Measurements from ENCODE around the gene TIMM10. TPM values are rescaled to one million over a fixed set of nuclear protein-coding genes. Genes with fewer than 3 reads are reported as not detected.
"Not testable (repeated sequence)": the region's sequence is repeated elsewhere in the genome, so short reads cannot be mapped to it uniquely, and the experiment has no call there.

The TIMM10 gene
- total RNA-seq, 2 experiments from 2014 or later = 137 to 140 TPM

- ChIA-PET POLR2A (no interaction called here), CTCF (interaction anchor here (1.2 kb wide), 1 partner anchor 24 kb away, joined by 4 read pairs; no protein-coding TSS in a partner anchor)
These were observed 15.9 kb upstream of the TIMM10 start for GRCh38 chr11:57546451-57546850.

DNA sequence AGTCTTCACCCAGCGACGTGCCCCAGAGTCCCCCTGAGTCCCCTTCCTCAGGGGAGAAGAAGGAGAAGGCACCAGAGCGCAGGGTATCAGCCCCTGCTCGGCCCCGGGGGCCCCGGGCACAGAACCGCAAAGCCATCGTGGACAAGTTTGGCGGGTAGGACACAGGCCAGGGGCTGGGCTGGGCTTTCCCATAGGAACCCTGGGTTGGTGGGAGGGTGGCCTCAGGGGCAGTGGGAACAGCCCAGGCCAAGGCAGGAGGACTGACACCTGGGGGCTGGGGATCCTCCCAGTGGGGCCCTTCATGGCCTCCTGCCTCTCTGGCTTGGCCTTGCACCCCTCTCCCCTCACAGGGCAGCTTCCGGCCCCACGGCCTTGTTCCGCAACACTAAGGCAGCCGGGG, 15.3 kb upstream of the TIMM10 start:
- CTCF ChIA-PET = interaction anchor here (1.4 kb wide), 1 partner anchor 9 kb away, joined by 3 read pairs; no protein-coding TSS in a partner anchor

DNA sequence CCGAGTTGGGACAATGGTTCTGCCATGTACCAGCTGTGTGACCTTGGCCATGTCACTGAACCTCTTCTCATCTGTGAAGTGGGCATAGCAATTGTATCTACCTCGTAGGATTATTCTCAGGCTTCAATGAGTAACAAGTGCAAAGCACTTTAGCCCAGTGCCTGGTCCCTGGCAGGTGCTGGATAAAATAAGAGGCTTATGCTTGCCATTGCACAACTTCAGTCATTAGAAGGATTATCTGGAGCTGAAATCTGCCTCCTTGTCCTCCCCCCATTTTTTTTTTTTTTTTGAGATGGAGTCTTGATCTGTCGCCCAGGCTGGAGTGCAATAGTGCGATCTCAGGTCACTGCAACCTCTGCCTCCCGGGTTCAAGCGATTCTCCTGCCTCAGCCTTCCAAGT, 14.0 kb upstream of the TIMM10 start:
- CTCF ChIA-PET = interaction anchor here (1.4 kb wide), 1 partner anchor 11 kb away, joined by 3 read pairs; no protein-coding TSS in a partner anchor
- POLR2A ChIA-PET = interaction anchor here (0.6 kb wide), 1 partner anchor 15 kb away, joined by 3 read pairs; no protein-coding TSS in a partner anchor

More for the DNA sequence above, 15.3 kb upstream of the TIMM10 start:
- POLR2A ChIA-PET = no interaction called here

GRCh38 chr11:57543593-57543992, 13.0 kb upstream of the TIMM10 start:
- ChIA-PET POLR2A (no interaction called here), CTCF (interaction anchor here (0.8 kb wide), 1 partner anchor 51 kb away, joined by 4 read pairs; no protein-coding TSS in a partner anchor)

DNA sequence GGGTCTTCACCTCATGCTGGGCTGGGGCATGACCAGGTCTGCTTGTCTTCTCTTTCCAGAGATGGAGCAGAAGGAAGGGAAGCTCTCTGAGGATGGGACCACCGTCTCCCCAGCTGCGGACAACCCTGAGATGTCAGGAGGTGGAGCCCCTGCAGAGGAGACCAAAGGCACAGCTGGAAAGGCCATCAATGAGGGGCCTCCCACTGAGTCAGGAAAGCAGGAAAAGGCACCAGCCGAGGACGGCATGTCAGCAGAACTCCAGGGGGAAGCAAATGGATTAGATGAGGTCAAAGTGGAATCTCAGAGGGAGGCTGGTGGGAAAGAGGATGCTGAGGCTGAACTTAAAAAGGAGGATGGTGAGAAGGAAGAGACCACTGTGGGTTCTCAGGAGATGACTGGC, 12.0 kb upstream of the TIMM10 start:
- ChIA-PET POLR2A (no interaction called here), CTCF (interaction anchor here (0.6 kb wide), 1 partner anchor 37 kb away, joined by 3 read pairs; no protein-coding TSS in a partner anchor)

- ChIA-PET CTCF (interaction anchor here (1.3 kb wide), 1 partner anchor 84 kb away, joined by 3 read pairs; no protein-coding TSS in a partner anchor), POLR2A (no interaction called here)
These were observed 10.6 kb upstream of the TIMM10 start for GRCh38 chr11:57541169-57541568.

DNA sequence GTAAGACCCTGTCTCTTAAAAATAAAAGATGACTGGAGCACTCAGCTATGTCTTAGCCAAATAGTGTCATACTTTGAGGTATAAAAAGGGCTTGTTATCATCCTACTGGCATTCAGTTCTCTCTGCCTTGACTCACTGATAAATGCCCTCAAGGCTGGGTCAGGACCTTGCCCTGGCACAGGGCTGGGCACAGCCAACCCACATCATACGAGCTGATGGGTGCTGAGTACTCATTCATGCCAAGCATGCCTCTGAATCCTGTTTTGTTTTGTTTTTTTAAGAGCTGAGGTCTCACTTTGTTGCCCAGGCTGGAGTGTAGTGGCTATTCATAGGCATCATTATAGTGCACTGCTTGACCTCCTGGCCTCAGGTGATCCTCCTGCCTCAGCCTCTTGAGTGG, 8.8 kb upstream of the TIMM10 start:
- ChIA-PET POLR2A (no interaction called here), CTCF (no interaction called here)

DNA sequence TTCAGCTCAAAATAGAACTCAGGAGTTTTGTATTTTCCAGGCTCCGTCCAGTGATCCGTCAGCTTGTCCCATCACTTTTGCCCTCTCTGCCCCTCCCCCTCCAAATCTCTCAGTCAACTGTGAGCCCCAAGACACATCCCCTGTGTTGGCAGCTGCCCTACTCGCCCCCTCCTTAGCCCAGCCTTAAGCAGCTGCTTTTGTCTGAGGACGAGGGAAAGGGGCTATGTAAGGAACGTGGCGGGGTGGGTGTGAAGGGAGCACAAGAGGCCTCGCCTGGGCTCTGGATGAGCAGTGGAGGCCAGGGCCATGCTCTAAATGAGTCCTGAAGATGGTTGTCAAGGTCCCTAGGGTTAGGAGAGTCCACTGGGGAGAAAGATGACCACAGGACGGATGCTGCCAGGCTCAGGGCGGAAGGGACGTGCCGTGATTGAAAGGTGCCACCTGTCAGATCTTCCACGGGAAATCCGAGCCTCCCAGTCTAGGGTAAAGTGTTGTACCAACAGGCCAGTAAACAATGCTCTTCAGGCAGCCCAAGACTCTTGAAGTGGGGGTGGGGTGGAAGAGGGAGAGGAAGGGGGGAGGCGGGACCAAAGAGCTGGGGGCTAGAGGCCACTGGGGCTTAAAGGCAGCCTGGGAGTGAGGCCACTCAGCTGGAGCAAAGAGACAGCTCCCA, 6.5 kb upstream of the TIMM10 start, which contains the start of gene SMTNL1:
SMTNL1 (plus strand) TSS at position 649 of the 673 bp plus-strand sequence. CDS start 5,048 bp downstream, outside the sequence.
- ChIA-PET CTCF (interaction anchor here (1.1 kb wide), 1 partner anchor 44 kb away, joined by 3 read pairs; no protein-coding TSS in a partner anchor), POLR2A (no interaction called here)

DNA sequence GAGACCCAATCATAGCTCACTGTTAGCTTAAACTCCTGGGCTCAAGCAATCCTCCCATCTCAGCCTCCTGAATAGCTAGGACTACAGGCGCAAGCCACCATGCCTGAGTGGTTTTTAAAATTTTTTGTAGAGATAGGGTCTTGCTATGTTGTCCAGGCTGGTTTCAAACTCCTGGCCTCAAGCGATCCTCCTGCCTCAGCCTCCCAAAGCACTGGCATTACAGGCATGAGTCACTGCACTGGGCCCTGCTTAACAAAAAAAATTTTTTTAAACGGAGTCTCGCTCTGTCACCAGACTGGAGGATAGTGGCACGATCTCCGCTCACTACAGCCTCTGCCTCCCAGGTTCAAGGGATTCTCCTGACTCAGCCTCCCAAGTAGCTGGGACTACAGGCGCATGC, 3.9 kb upstream of the TIMM10 start:
- CTCF ChIA-PET = interaction anchor here (1.7 to 1.9 kb wide), 2 partner anchors 34 to 41 kb away, joined by 4 read pairs; partner anchors contain the start of gene UBE2L6
- POLR2A ChIA-PET = not testable (repeated sequence)

DNA sequence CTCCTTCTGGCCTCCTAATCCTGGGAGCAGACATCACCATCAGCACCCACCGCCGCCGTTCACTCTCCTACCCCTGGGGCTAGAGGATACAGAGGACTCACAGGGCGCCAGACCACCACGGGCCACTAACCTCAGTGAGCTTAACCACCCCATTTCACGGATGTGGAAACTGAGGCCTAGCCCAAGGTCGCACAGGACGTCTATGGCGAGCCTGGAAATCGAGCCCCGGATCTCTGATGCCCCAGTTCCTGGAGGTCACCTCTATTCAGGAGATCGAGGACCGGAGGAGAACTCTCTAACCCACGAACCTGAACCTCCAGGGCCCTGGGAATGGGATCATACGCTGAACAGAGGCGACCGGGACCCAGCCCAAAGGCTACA, 349 bp downstream of the TIMM10 start:
- CTCF ChIA-PET = interaction anchor here (1.0 to 6.9 kb wide), 10 partner anchors 14 to 114 kb away, joined by 3 to 78 read pairs (median 5); partner anchors contain the start of genes RTN4RL2, SLC43A1 and UBE2L6
- POLR2A ChIA-PET = interaction anchor here (1.1 to 2.1 kb wide), 2 partner anchors 15 to 110 kb away, joined by 3 to 12 read pairs; partner anchors contain the start of gene SLC43A1

GRCh38 chr11:57529012-57529411, 1.5 kb downstream of the TIMM10 start:
- ChIA-PET CTCF (interaction anchor here (1.0 to 6.9 kb wide), 7 partner anchors 12 to 116 kb away, joined by 3 to 78 read pairs (median 6); partner anchors contain the start of genes RTN4RL2, SLC43A1 and UBE2L6), POLR2A (interaction anchor here (2.1 kb wide), 1 partner anchor 14 kb away, joined by 12 read pairs; the partner anchor contains the start of gene SLC43A1)

DNA sequence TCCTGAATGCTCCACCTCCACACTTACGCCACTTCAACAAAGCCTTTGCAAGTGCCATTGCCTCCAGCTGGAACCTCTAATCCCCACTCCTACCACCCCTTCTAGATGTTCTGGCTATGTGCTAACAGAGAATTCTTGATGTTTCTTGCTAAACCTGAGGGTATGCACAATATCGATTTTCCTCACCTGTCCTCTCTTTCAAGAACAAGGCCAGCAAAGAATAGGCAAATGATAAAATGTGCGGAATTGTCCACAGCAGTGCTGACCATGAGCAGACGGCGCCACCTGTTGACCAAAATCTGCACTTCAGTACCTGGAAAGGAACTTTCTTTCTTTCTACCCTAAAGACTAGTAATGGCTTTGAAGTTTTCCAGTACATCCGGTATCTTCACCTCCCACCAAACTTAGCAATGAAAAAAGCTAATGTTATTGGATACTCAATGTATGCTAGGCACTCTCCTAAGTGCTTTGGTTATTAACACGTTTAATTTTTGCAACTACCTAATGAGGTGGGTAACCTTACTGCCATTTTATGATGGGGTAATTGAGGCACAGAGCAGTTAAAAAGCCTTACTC, 3.4 kb downstream of the TIMM10 start:
- CTCF ChIA-PET = interaction anchor here (0.6 to 6.9 kb wide), 18 partner anchors 11 to 202 kb away, joined by 3 to 78 read pairs (median 5); partner anchors contain the start of genes SLC43A1 and TNKS1BP1
- POLR2A ChIA-PET = interaction anchor here (1.2 kb wide), 1 partner anchor 12 kb away, joined by 6 read pairs; the partner anchor contains the start of gene SLC43A1

DNA sequence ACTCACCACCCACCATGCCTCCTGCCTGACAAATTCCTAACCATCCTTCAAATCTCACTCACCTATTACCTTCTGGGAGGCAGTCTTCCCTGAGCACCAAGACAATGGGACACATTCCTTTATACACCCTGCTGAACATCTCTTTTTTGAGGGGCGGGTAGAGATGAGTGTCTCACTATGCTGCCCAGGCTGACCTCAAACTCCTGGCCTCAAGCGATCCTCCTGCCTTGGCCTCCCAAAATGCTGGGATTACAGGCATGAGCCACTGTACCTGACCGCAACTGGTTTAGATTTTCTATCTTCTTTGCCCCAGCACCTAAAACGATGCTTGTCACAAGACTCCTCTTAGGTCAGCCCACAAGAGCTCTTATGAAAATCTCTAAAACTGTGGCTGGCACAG, 7.1 kb downstream of the TIMM10 start:
- ChIA-PET CTCF (interaction anchor here (1.9 kb wide), 1 partner anchor 30 kb away, joined by 9 read pairs; no protein-coding TSS in a partner anchor), POLR2A (no interaction called here)

DNA sequence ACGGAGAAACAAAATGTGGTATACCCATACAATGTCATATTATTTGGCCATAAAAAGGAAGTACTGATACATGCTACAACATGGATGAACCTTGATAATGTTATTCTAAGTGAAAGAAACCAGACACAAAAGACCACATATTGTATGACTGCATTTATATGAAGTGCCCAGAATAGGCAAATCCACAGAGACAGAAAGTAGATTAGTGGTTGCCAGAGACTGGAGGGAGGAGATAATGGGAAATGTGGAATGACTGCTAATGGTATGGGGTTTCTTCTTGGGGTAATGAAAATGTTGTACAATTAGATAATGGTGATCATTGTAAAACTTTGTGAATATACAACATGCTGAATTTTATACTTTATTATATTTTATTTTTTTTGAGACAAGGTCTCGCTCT, 9.4 kb downstream of the TIMM10 start:
- ChIA-PET CTCF (interaction anchor here (9.4 kb wide), 1 partner anchor 27 kb away, joined by 80 read pairs; no protein-coding TSS in a partner anchor), POLR2A (no interaction called here)

GRCh38 chr11:57516061-57516443, 14.5 kb downstream of the TIMM10 start:
- ChIA-PET CTCF (interaction anchor here (1.9 to 9.4 kb wide), 5 partner anchors 13 to 58 kb away, joined by 5 to 80 read pairs (median 21); partner anchors contain the start of genes RTN4RL2 and TIMM10), POLR2A (interaction anchor here (0.6 to 2.5 kb wide), 4 partner anchors 12 to 56 kb away, joined by 3 to 12 read pairs (median 4); partner anchors contain the start of gene TIMM10)

GRCh38 chr11:57515332-57516060, 15.1 kb downstream of the TIMM10 start, which contains the start of gene SLC43A1:
Gene SLC43A1 (minus strand): TSS chr11:57515702. CDS start chr11:57514111, 1,591 bp downstream.
- POLR2A ChIA-PET = interaction anchor here (0.6 to 2.5 kb wide), 5 partner anchors 12 to 33 kb away, joined by 3 to 12 read pairs (median 6); partner anchors contain the start of gene TIMM10
- CTCF ChIA-PET = interaction anchor here (0.9 to 9.4 kb wide), 10 partner anchors 13 to 182 kb away, joined by 3 to 80 read pairs (median 6); partner anchors contain the start of genes RTN4RL2 and TIMM10

- ChIA-PET CTCF (interaction anchor here (0.7 to 9.4 kb wide), 13 partner anchors 14 to 183 kb away, joined by 3 to 80 read pairs (median 5); partner anchors contain the start of gene TIMM10), POLR2A (interaction anchor here (0.5 to 2.5 kb wide), 8 partner anchors 13 to 93 kb away, joined by 3 to 12 read pairs (median 4); partner anchors contain the start of gene TIMM10)
These were observed 15.8 kb downstream of the TIMM10 start for GRCh38 chr11:57514538-57515331.

All from activated CD8-positive, alpha-beta memory T cell treated with anti-CD3 and anti-CD28 coated beads for 36 hours (primary cell).